ENCODE results near the gene WASF1. TPM values are rescaled to one million over a fixed set of nuclear protein-coding genes. Genes with fewer than 3 reads are reported as not detected.
"Not testable (repeated sequence)": the region's sequence is repeated elsewhere in the genome, so short reads cannot be mapped to it uniquely, and the experiment has no call there.

The WASF1 gene
- polyA plus RNA-seq, 1 donor = 11.2 TPM

DNA sequence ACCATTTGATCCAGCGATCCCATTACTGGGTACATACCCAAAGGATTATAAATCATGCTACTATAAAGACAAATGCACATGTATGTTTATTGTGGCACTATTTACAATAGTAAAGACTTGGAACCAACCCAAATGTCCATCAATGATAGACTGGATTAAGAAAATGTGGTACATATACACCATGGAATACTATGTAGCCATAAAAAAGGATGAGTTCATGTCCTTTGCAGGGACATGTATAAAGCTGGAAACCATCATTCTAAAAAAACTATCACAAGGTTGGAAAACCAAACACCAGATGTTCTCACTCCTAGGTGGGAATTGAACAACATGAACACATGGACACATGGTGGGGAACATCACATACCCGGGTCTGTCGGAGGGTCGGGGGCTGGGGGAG lies 57.8 kb downstream of the WASF1 start:
- not testable (repeated sequence) for H3K27ac ChIP-seq (ENCODE audit: low read length); H3K9me3 ChIP-seq (ENCODE audit: control insufficient read depth, low read depth, low read length); H3K4me3 ChIP-seq (ENCODE audit: low read length); H3K36me3 ChIP-seq (ENCODE audit: control insufficient read depth, insufficient read depth, low read length); DNase-seq; H3K27me3 ChIP-seq (ENCODE audit: control insufficient read depth, insufficient read depth, low read length); H3K4me1 ChIP-seq (ENCODE audit: control insufficient read depth, insufficient read depth, low read length)
- no CpG with 5 or more reads among the region's 4 CpGs for WGBS (ENCODE audit: insufficient coverage, low lambda C conversion rate)

DNA sequence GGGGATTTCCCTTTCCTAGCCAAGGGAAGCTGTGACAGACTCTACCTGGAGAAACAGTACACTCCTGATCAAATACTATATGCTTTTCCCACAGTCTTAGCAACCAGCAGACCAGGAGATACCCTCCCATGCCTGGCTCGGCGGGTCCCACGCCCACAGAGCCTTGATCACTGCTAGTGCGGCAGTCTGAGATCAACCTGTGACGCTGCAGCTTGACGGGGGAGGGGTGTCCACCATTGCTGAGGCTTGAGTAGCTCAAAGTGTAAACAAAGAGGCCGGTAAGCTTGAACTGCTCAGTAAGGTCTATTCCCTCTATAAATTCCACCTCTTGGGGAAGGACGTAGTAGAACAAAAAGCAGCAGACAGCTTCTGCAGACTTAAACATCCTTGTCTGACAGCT lies 63.2 kb downstream of the WASF1 start:
- Histone ChIP-seq H3K27me3 (ENCODE audit: control insufficient read depth, insufficient read depth, low read length) (no peaks in the 10 kb centered on the region), H3K27ac (ENCODE audit: low read length) (no peak overlapping the region), H3K36me3 (ENCODE audit: control insufficient read depth, insufficient read depth, low read length) (no peaks in the 10 kb centered on the region), H3K9me3 (ENCODE audit: control insufficient read depth, low read depth, low read length) (no peaks in the 10 kb centered on the region), H3K4me1 (ENCODE audit: control insufficient read depth, insufficient read depth, low read length) (no peaks in the 10 kb centered on the region), H3K4me3 (ENCODE audit: low read length) (no peak overlapping the region)
- peak in 1 of 2 donors; percentile 4 for DNase-seq
- WGBS (ENCODE audit: insufficient coverage, low lambda C conversion rate) = no CpG with 5 or more reads among the region's 8 CpGs

DNA sequence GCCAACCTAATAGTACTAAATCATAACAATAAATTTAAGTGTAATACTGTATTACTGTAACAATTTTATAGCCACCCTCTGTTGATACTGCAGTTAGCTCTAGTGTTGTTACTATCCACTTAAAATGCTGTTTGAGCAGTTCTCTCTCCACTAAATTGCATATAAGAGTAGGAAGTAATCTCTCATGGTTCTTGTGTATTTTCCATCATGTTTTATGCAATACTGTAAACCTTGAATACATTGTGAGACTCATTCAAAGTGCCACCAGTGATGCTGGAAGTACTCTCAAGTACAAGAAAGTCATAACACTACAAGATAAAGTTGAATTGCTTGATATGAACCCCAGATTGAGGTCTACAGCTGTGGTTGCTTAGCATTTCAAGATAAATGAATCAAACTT lies 65.5 kb downstream of the WASF1 start:
- H3K4me1 ChIP-seq (ENCODE audit: control insufficient read depth, insufficient read depth, low read length) = no peaks in the 10 kb centered on the region
- no peaks in the 10 kb centered on the region for H3K27me3 ChIP-seq (ENCODE audit: control insufficient read depth, insufficient read depth, low read length)
- H3K27ac ChIP-seq (ENCODE audit: low read length) = no peak overlapping the region
- no peaks in the 10 kb centered on the region for H3K9me3 ChIP-seq (ENCODE audit: control insufficient read depth, low read depth, low read length)
- no peak overlapping the region for H3K4me3 ChIP-seq (ENCODE audit: low read length)
- no peaks in the 10 kb centered on the region for H3K36me3 ChIP-seq (ENCODE audit: control insufficient read depth, insufficient read depth, low read length)
- DNase-seq = no peak

DNA sequence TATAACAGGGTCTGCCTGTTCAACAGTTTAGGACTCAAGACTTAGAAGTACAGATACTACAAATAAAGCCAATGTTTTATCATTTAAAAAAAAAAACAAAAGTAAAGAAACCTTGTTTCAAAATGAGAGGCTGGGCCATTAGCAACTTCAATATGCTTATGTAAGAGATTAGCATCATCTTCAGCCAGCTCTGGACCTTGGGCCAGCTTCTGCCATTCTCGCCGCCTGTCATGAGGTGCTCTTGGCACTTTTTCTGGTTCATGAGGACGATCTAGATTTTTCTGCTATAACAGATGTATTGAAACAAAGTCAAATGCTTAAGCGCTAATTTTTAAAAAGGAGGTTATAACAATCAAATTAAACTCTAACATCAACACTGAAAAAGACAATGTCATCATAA lies 74.2 kb downstream of the WASF1 start:
- Histone ChIP-seq H3K9me3 (ENCODE audit: control insufficient read depth, low read depth, low read length) (no peaks in the 10 kb centered on the region), H3K27ac (ENCODE audit: low read length) (no peak overlapping the region), H3K4me3 (ENCODE audit: low read length) (no peak overlapping the region), H3K4me1 (ENCODE audit: control insufficient read depth, insufficient read depth, low read length) (no peaks in the 10 kb centered on the region), H3K27me3 (ENCODE audit: control insufficient read depth, insufficient read depth, low read length) (no peaks in the 10 kb centered on the region), H3K36me3 (ENCODE audit: control insufficient read depth, insufficient read depth, low read length) (peaks cover 9% of the 10 kb centered on the region)
- whole genome bisulfite sequencing (ENCODE audit: insufficient coverage, low lambda C conversion rate) = 100% methylated on average over 3 of the region's 4 CpGs
- DNase-seq = no peak

DNA sequence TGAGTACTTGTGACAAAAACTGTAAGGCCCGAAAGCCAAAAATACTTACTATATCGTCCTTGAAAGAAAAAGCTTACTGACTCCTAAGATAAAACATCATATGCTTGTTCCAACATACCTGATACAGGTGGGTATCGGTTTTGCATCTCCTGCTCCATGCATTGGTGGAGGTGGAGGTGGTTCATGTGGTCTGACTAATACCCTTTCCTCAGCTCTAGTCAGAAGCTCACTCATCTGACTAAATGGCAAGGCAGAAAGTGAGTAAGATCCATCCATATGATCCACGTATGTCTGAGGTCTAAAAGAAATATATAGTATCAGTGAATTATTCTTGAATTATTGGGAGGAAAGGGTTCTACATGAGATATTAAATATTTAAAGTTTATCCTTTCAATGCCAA lies 76.2 kb downstream of the WASF1 start:
- H3K36me3 ChIP-seq (ENCODE audit: control insufficient read depth, insufficient read depth, low read length) = peaks cover 9% of the 10 kb centered on the region

DNA sequence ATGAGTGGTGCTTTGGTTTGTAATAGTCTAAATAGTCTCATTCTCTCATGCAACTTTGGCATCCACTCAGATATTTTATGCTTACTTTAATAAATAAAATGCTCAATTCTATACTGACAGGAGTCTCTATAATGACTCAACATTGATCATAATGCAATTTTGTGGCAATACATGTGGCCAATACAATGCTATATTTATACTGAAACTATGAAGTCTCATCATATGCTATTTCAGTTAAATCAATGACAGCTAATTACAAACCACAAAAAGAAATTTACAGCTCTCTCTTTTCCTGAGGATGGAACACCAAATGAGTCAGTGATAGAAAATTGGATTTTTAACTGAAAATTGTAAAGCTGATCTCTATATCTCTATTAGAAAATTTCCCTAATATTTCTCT lies 77.1 kb downstream of the WASF1 start:
- DNase-seq = no peak
- peaks cover 9% of the 10 kb centered on the region for H3K36me3 ChIP-seq (ENCODE audit: control insufficient read depth, insufficient read depth, low read length)
- H3K9me3 ChIP-seq (ENCODE audit: control insufficient read depth, low read depth, low read length) = no peaks in the 10 kb centered on the region
- no peak overlapping the region for H3K27ac ChIP-seq (ENCODE audit: low read length)
- no peaks in the 10 kb centered on the region for H3K27me3 ChIP-seq (ENCODE audit: control insufficient read depth, insufficient read depth, low read length)
- peaks cover under 1% of the 10 kb centered on the region for H3K4me1 ChIP-seq (ENCODE audit: control insufficient read depth, insufficient read depth, low read length)
- H3K4me3 ChIP-seq (ENCODE audit: low read length) = no peak overlapping the region

More for the DNA sequence above, 76.2 kb downstream of the WASF1 start:
- Histone ChIP-seq H3K27ac (ENCODE audit: low read length) (no peak overlapping the region), H3K4me3 (ENCODE audit: low read length) (no peak overlapping the region), H3K4me1 (ENCODE audit: control insufficient read depth, insufficient read depth, low read length) (no peaks in the 10 kb centered on the region), H3K9me3 (ENCODE audit: control insufficient read depth, low read depth, low read length) (no peaks in the 10 kb centered on the region), H3K27me3 (ENCODE audit: control insufficient read depth, insufficient read depth, low read length) (no peaks in the 10 kb centered on the region)
- 100% methylated on average over 1 of the region's 4 CpGs for WGBS (ENCODE audit: insufficient coverage, low lambda C conversion rate)
- DNase-seq = no peak

DNA sequence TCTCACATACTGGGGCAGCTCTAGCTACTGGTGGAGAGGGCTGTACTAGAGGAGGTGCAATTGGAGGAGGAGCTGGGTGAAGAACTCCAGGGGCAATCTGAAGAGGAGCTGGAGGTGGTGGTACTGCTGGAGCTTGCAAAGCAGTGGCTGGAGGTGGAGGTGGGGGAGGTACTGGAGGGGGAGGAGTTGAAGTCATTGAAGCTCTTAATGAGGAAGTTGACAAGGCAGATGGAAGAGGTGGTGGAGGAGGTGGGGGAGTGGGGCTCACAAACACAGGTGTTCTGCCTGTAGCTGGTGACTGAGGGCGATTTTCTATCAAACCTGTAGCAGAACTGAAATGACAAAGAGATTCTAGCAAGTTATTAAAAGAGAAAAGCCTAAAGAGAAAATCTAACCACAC lies 77.6 kb downstream of the WASF1 start:
- H3K36me3 ChIP-seq (ENCODE audit: control insufficient read depth, insufficient read depth, low read length) = peaks cover 9% of the 10 kb centered on the region
- no peak overlapping the region for H3K27ac ChIP-seq (ENCODE audit: low read length)
- H3K4me3 ChIP-seq (ENCODE audit: low read length) = no peak overlapping the region
- no peaks in the 10 kb centered on the region for H3K9me3 ChIP-seq (ENCODE audit: control insufficient read depth, low read depth, low read length)
- no peaks in the 10 kb centered on the region for H3K27me3 ChIP-seq (ENCODE audit: control insufficient read depth, insufficient read depth, low read length)
- no CpG with 5 or more reads among the region's 1 CpG for WGBS (ENCODE audit: insufficient coverage, low lambda C conversion rate)
- DNase-seq = no peak
- H3K4me1 ChIP-seq (ENCODE audit: control insufficient read depth, insufficient read depth, low read length) = peaks cover 3% of the 10 kb centered on the region

DNA sequence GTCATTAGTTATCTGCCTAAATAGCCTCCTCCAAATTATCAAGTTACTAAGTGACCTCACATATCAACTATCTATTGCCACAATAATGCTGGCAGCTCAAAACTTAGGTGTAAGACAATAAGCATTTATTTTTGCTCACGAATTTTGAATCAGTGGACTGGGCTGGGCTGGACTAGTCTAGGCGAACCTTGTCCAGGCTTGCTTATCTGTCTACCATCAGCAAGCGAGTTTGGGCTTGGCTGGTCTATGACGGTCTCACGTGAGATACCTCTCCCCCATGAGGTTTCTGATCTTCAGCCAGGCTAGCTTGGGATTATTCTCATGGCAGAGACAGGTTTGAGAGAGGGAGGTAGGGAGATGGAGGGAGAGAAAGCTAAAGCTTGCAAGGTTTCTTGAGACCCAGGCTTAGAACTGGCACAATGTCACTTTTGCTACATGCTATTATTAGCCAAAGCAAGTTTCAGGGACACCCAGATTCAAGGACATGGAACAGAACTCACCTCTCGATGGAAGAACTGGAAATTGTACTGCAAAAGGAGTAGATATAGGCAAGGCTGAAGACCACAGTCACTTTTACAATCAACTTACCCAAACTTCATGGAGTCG lies 80.9 kb downstream of the WASF1 start:
- H3K27me3 ChIP-seq (ENCODE audit: control insufficient read depth, insufficient read depth, low read length) = no peaks in the 10 kb centered on the region
- H3K4me3 ChIP-seq (ENCODE audit: low read length) = no peak overlapping the region
- 86% methylated on average over 1 of the region's 7 CpGs for WGBS (ENCODE audit: insufficient coverage, low lambda C conversion rate)
- peaks cover 3% of the 10 kb centered on the region for H3K4me1 ChIP-seq (ENCODE audit: control insufficient read depth, insufficient read depth, low read length)
- H3K27ac ChIP-seq (ENCODE audit: low read length) = no peak overlapping the region
- peaks cover 8% of the 10 kb centered on the region for H3K36me3 ChIP-seq (ENCODE audit: control insufficient read depth, insufficient read depth, low read length)
- no peaks in the 10 kb centered on the region for H3K9me3 ChIP-seq (ENCODE audit: control insufficient read depth, low read depth, low read length)
- peak; percentile 4 to 14 for DNase-seq

DNA sequence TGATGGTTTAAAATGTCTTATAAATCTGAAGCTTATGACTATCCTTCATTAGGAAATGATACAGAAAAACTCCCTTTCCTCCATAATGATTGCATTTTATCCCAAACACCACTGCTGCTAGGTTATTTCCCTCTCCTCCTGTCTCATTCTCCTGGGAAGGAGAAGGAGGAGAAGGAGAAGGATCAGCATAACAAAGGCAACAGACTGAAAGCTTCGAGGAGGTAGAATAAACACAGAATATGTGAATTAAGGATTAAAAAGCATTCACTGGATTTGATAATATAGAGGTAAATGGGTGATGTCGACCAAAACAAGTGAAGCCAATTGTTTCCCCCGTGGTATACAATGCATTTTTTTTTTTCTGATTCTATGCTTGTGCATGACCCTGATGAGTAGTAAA lies 82.0 kb downstream of the WASF1 start:
- Histone ChIP-seq H3K4me3 (ENCODE audit: low read length) (no peak overlapping the region), H3K27ac (ENCODE audit: low read length) (no peak overlapping the region), H3K27me3 (ENCODE audit: control insufficient read depth, insufficient read depth, low read length) (no peaks in the 10 kb centered on the region), H3K36me3 (ENCODE audit: control insufficient read depth, insufficient read depth, low read length) (peaks cover 8% of the 10 kb centered on the region), H3K9me3 (ENCODE audit: control insufficient read depth, low read depth, low read length) (no peaks in the 10 kb centered on the region), H3K4me1 (ENCODE audit: control insufficient read depth, insufficient read depth, low read length) (peaks cover 3% of the 10 kb centered on the region)
- DNase-seq = no peak
- WGBS (ENCODE audit: insufficient coverage, low lambda C conversion rate) = no CpG with 5 or more reads among the region's 3 CpGs

DNA sequence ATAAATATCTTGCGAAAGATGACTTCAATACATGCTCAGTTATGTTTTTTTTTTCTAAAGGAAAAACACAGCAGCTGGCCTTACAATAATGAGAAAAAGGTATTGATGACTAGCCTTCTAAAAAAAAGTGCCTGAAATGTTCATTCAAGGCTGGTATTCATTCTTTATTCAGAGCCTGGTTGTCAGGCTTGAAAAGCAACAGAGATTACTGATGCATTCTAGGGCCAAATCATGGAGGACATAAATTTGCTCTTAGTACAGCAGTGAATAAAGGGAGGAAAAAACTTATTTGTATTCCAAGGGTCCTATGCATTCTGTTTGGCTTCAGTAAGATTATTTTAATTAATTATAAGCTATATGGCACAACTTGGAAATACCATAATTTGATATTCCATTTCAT lies 83.5 kb downstream of the WASF1 start:
- Histone ChIP-seq H3K36me3 (ENCODE audit: control insufficient read depth, insufficient read depth, low read length) (peaks cover 2% of the 10 kb centered on the region), H3K9me3 (ENCODE audit: control insufficient read depth, low read depth, low read length) (no peaks in the 10 kb centered on the region)
- no peak for DNase-seq

DNA sequence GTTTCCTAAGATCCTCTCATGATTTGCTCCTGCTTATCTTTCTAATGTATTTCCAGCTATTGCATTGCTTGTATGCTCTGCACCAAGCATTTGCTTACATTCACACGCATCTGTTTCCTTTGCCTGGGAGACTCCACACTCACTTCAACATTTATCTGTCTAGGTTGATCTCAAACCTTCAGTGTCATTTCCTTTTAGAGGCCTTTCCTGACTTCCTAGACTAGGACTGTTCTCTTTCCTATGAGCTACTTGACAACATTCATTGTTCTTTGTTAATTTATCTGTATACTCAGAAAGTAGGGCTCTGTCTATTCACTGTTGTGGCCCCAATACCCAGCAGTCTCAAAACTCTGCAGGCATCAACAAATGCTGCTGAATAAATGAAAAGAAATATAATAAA lies 84.4 kb downstream of the WASF1 start:
- 79% methylated on average over 1 of the region's 1 CpG for WGBS (ENCODE audit: insufficient coverage, low lambda C conversion rate)
- Histone ChIP-seq H3K27ac (ENCODE audit: low read length) (no peak overlapping the region), H3K36me3 (ENCODE audit: control insufficient read depth, insufficient read depth, low read length) (no peaks in the 10 kb centered on the region), H3K4me1 (ENCODE audit: control insufficient read depth, insufficient read depth, low read length) (peaks cover 3% of the 10 kb centered on the region), H3K4me3 (ENCODE audit: low read length) (no peak overlapping the region), H3K9me3 (ENCODE audit: control insufficient read depth, low read depth, low read length) (no peaks in the 10 kb centered on the region), H3K27me3 (ENCODE audit: control insufficient read depth, insufficient read depth, low read length) (no peaks in the 10 kb centered on the region)
- no peak for DNase-seq

More for the DNA sequence above, 83.5 kb downstream of the WASF1 start:
- H3K27ac ChIP-seq (ENCODE audit: low read length) = no peak overlapping the region
- H3K27me3 ChIP-seq (ENCODE audit: control insufficient read depth, insufficient read depth, low read length) = no peaks in the 10 kb centered on the region
- WGBS (ENCODE audit: insufficient coverage, low lambda C conversion rate) = 100% methylated on average over 1 of the region's 1 CpG
- H3K4me3 ChIP-seq (ENCODE audit: low read length) = no peak overlapping the region
- peaks cover 3% of the 10 kb centered on the region for H3K4me1 ChIP-seq (ENCODE audit: control insufficient read depth, insufficient read depth, low read length)
